ENCODE data around the gene DYDC2.
"Not testable (repeated sequence)": the region's sequence is repeated elsewhere in the genome, so short reads cannot be mapped to it uniquely, and the experiment has no call there.

Gene DYDC2

GRCh38 chr10:80415734-80416478 is 59.3 kb downstream of the DYDC2 start:
- no peak for DNase-seq

- no peak for DNase-seq
Observed at GRCh38 chr10:80416479-80417098, 60.0 kb downstream of the DYDC2 start.

GRCh38 chr10:80417256-80417655 is 60.7 kb downstream of the DYDC2 start:
- not testable (repeated sequence) for DNase-seq

All from stimulated activated naive CD4-positive, alpha-beta T cell (primary cell).